GM12891 (cell line): ENCODE results near the gene RGS5.

Experiments
- DNase-seq: peaks from one replicate; pipeline ENCODE4 v3.0.0; 2011; ENCODE audit warnings: low spot score; ENCODE audit not compliant: insufficient read length
- FAIRE-seq: peaks from 2 replicates; lab custom pipeline; 2011; peaks lifted over from hg19 to GRCh38; lab: Jason Lieb, UNC
- PAX5 ChIP-seq: IDR thresholded peaks from 2 replicates; pipeline ENCODE4 v1.6.1; 2011; ENCODE audit warnings: low read length, moderate library complexity, mild to moderate bottlenecking; ENCODE audit not compliant: insufficient read depth, severe bottlenecking
- POLR2A ChIP-seq: IDR thresholded peaks from 2 replicates; pipeline ENCODE4 v1.6.1; 2011; ENCODE audit warnings: low read depth, low read length, control low read depth
- POLR2AphosphoS5 ChIP-seq: IDR thresholded peaks from 2 replicates; pipeline ENCODE4 v1.6.1; 2011; ENCODE audit warnings: low read depth, low read length, control low read depth
- POU2F2 ChIP-seq: IDR thresholded peaks from 2 replicates; pipeline ENCODE4 v1.6.1; 2011; ENCODE audit warnings: low read depth, mild to moderate bottlenecking, control low read depth, low read length, moderate library complexity
- SPI1 ChIP-seq: IDR thresholded peaks from 2 replicates; pipeline ENCODE4 v1.6.1; 2011; ENCODE audit warnings: low read depth, low read length, control low read depth
- TAF1 ChIP-seq: IDR thresholded peaks from 2 replicates; pipeline ENCODE4 v1.6.1; 2011; ENCODE audit warnings: low read depth, low read length, control low read depth

Gene RGS5

GRCh38 chr1:163124812-163125211, 77.9 kb downstream of the RGS5 start:
- TF ChIP-seq SPI1, result no peak
- no peak for TF ChIP-seq PAX5
- no peak for TF ChIP-seq TAF1
- no peak for TF ChIP-seq POU2F2
- no peak for TF ChIP-seq POLR2A
- no peak for TF ChIP-seq POLR2AphosphoS5
- FAIRE-seq (no peak), DNase-seq (no peak)

- no peak for TF ChIP-seq PAX5
- TF ChIP-seq SPI1, result no peak
- TF ChIP-seq POLR2A, result no peak
- no peak for TF ChIP-seq TAF1
- TF ChIP-seq POLR2AphosphoS5, result no peak
- no peak for TF ChIP-seq POU2F2
- DNase-seq, result no peak
- no peak for FAIRE-seq
These were observed 82.3 kb downstream of the RGS5 start for GRCh38 chr1:163120372-163120771.

GRCh38 chr1:163119707-163120106, 83.0 kb downstream of the RGS5 start:
- DNase-seq (no peak), FAIRE-seq (no peak)
- no peak for TF ChIP-seq TAF1
- no peak for TF ChIP-seq POLR2AphosphoS5
- no peak for TF ChIP-seq POLR2A
- TF ChIP-seq PAX5, result no peak
- TF ChIP-seq POU2F2, result no peak
- no peak for TF ChIP-seq SPI1

- TF ChIP-seq TAF1 (no peak), POLR2AphosphoS5 (no peak), SPI1 (no peak), PAX5 (no peak), POLR2A (no peak), POU2F2 (no peak)
- DNase-seq (no peak), FAIRE-seq (no peak)
These were observed 86.8 kb downstream of the RGS5 start for GRCh38 chr1:163115887-163116286.

GRCh38 chr1:163107655-163108054, 95.1 kb downstream of the RGS5 start:
- TF ChIP-seq POU2F2, result no peak
- TF ChIP-seq SPI1, result no peak
- no peak for TF ChIP-seq POLR2A
- no peak for TF ChIP-seq POLR2AphosphoS5
- TF ChIP-seq PAX5, result no peak
- TF ChIP-seq TAF1, result no peak
- FAIRE-seq, result no peak
- no peak for DNase-seq

- no peak for FAIRE-seq
- TF ChIP-seq PAX5, result no peak
- TF ChIP-seq TAF1, result no peak
- no peak for TF ChIP-seq POU2F2
- no peak for TF ChIP-seq SPI1
- TF ChIP-seq POLR2A, result no peak
- TF ChIP-seq POLR2AphosphoS5, result no peak
- DNase-seq, result no peak
These were observed 96.2 kb downstream of the RGS5 start for GRCh38 chr1:163106364-163106987.

- FAIRE-seq, result no peak
- TF ChIP-seq SPI1, result no peak
- TF ChIP-seq PAX5, result no peak
- no peak for TF ChIP-seq TAF1
- no peak for TF ChIP-seq POU2F2
- no peak for DNase-seq
These were observed 98.2 kb downstream of the RGS5 start for GRCh38 chr1:163104385-163105099.

GRCh38 chr1:163102590-163102989, 100.1 kb downstream of the RGS5 start:
- FAIRE-seq (no peak), DNase-seq (no peak)
- TF ChIP-seq PAX5 (no peak), POLR2A (no peak), SPI1 (no peak), TAF1 (no peak), POU2F2 (no peak), POLR2AphosphoS5 (no peak)

GRCh38 chr1:163095213-163095612, 107.5 kb downstream of the RGS5 start:
- DNase-seq, result no peak
- FAIRE-seq, result no peak
- TF ChIP-seq POLR2AphosphoS5, result no peak
- TF ChIP-seq POU2F2, result no peak
- TF ChIP-seq POLR2A, result no peak
- no peak for TF ChIP-seq TAF1
- no peak for TF ChIP-seq PAX5
- no peak for TF ChIP-seq SPI1

GRCh38 chr1:163094589-163094988, 108.1 kb downstream of the RGS5 start:
- FAIRE-seq, result no peak
- TF ChIP-seq POLR2A (no peak), POLR2AphosphoS5 (no peak), TAF1 (no peak)

More at GRCh38 chr1:163094589-163094988, 108.1 kb downstream of the RGS5 start:
- DNase-seq, result no peak
